K562 (cell line): Measurements from ENCODE around the gene SURF6. TPM values are rescaled to one million over a fixed set of nuclear protein-coding genes. Genes with fewer than 3 reads are reported as not detected.

Experiments
- ATAC-seq: fragments of 200-7000 bp; cut with Tn5 transposase; 3 replicates; pipeline ENCODE4 v1.9.1; 2020; ENCODE audit warnings: moderate library complexity
- BruUV-seq: library from RNA; stranded (reverse); fragments of 400-500 nt; replicated peaks from 2 replicates; lab custom pipeline; 2021; lab: Mats Ljungman, UMichigan
- CTCF ChIA-PET: fragments of 300-600 bp; formaldehyde crosslinking; extraction: SDS; loops from one replicate; lab custom pipeline; 2021; ENCODE audit warnings: low intra/inter-chr PET ratio; lab: Yijun Ruan, JAX
- POLR2A ChIA-PET: fragments of 300-600, 350-650 bp; sonication (Branson Sonifier 250); formaldehyde crosslinking; extraction: SDS; loops from one replicate; lab custom pipeline; 2021; ENCODE audit warnings: antibody characterized with exemption, inconsistent platforms; lab: Yijun Ruan, JAX
- DNase-seq, 4 experiments: peaks; one replicate each; pipeline versions ENCODE4 v3.0.0 to v3.0.0-alpha.2; 2011 to 2018; ENCODE audit warnings: low spot score in 3 of 4, mixed read lengths in 3 of 4; ENCODE audit errors: extremely low read depth in 1 of 4
- FAIRE-seq: peaks from 2 replicates; lab custom pipeline; 2011; peaks lifted over from hg19 to GRCh38; lab: Jason Lieb, UNC
- H2AFZ ChIP-seq: 2 replicates; pipeline ENCODE4 v1.6.0; 2011; ENCODE audit warnings: low read depth, low read length, control low read depth, inconsistent platforms
- H3K27ac ChIP-seq: fragments of 200-600 bp; 3 replicates; pipeline ENCODE4 v1.8.0; 2011; ENCODE audit warnings: low read depth, mild to moderate bottlenecking, control low read depth, inconsistent platforms, low read length, moderate library complexity, mixed read lengths; ENCODE audit errors: extremely low read depth
- H3K27me3 ChIP-seq, 2 experiments: fragments of 300-600 bp in 1 of 2; 2 replicates in 1 of 2; 3 replicates in 1 of 2; pipeline versions ENCODE4 v1.6.0 to v1.8.0; 2011; ENCODE audit warnings: inconsistent platforms in 2 of 2, low read length in 2 of 2, mild to moderate bottlenecking in 1 of 2, mixed read lengths in 1 of 2, moderate library complexity in 1 of 2; ENCODE audit not compliant: control insufficient read depth in 2 of 2, insufficient read depth in 2 of 2
- H3K36me3 ChIP-seq: fragments of 300-600 bp; 3 replicates; pipeline ENCODE4 v1.8.0; 2011; ENCODE audit warnings: mild to moderate bottlenecking, low read length, inconsistent platforms; ENCODE audit not compliant: control insufficient read depth, insufficient read depth
- H3K4me1 ChIP-seq, 2 experiments: fragments of 200-600 bp in 1 of 2; replicated peaks in 1 of 2; 2 replicates in 1 of 2; 3 replicates in 1 of 2; pipeline versions ENCODE4 v1.5.1 to v1.8.0; 2011; ENCODE audit warnings: inconsistent platforms in 2 of 2, low read length in 2 of 2, mild to moderate bottlenecking in 1 of 2, mixed read lengths in 1 of 2, moderate library complexity in 1 of 2; ENCODE audit not compliant: control insufficient read depth in 2 of 2, insufficient read depth in 2 of 2
- H3K4me2 ChIP-seq: 2 replicates; pipeline ENCODE4 v1.6.1; 2011; ENCODE audit warnings: low read length, control low read depth, inconsistent platforms, mixed read lengths; ENCODE audit not compliant: insufficient read depth
- H3K4me3 ChIP-seq: fragments of 200-600 bp; sonication (generic), shearing (Covaris generic); 2 replicates; pipeline ENCODE4 v1.5.1; 2016; ENCODE audit warnings: control low read depth, inconsistent platforms
- H3K79me2 ChIP-seq: fragments of 200-600 bp; 3 replicates; pipeline ENCODE4 v1.8.0; 2011; ENCODE audit warnings: low read length, inconsistent platforms; ENCODE audit not compliant: control insufficient read depth, insufficient read depth
- H3K9ac ChIP-seq, 2 experiments: 2 replicates each; pipeline versions ENCODE4 v1.6.0 to v1.6.1; 2011; ENCODE audit warnings: low read depth in 2 of 2, low read length in 2 of 2, control low read depth in 1 of 2, inconsistent platforms in 1 of 2, mild to moderate bottlenecking in 1 of 2, mixed read lengths in 1 of 2; ENCODE audit not compliant: insufficient read depth in 1 of 2
- H3K9me1 ChIP-seq: one replicate; pipeline ENCODE4 v1.6.0; 2011; ENCODE audit warnings: inconsistent platforms, mild to moderate bottlenecking, low read length, moderate library complexity; ENCODE audit not compliant: control insufficient read depth, insufficient read depth
- H3K9me3 ChIP-seq: replicated peaks from 2 replicates; pipeline ENCODE4 v1.5.1; 2011; ENCODE audit warnings: low read depth, low read length, inconsistent platforms; ENCODE audit not compliant: control insufficient read depth, insufficient read depth
- H4K20me1 ChIP-seq: replicated peaks from 2 replicates; pipeline ENCODE4 v1.6.1; 2011; ENCODE audit warnings: low read length, inconsistent platforms, mixed read lengths; ENCODE audit not compliant: control insufficient read depth, insufficient read depth
- CHAMP1 ChIP-seq: fragments of 450-650 bp; IDR thresholded peaks from 2 replicates; pipeline ENCODE4 v1.6.1; 2016; ENCODE audit warnings: mild to moderate bottlenecking
- CREB1 ChIP-seq, 2 experiments: sonication (generic) in 1 of 2; formaldehyde crosslinking in 1 of 2; IDR thresholded peaks; 2 replicates each; pipeline versions ENCODE4 v1.6.1 to v1.8.0; 2012 to 2022; ENCODE audit warnings: inconsistent platforms in 1 of 2, mild to moderate bottlenecking in 1 of 2, missing genetic modification reagents in 1 of 2, moderate library complexity in 1 of 2
- GTF2E2 ChIP-seq: fragments of 200-800 bp; sonication (Bioruptor generic); IDR thresholded peaks from 2 replicates; pipeline ENCODE4 v1.6.1; 2016; ENCODE audit warnings: missing genetic modification characterization, missing compliant biosample characterization
- KHSRP ChIP-seq: fragments of 450-650 bp; IDR thresholded peaks from 2 replicates; pipeline ENCODE4 v1.6.1; 2017
- KLF13 ChIP-seq: fragments of 450-650 bp; IDR thresholded peaks from 2 replicates; pipeline ENCODE4 v1.6.1; 2016; ENCODE audit warnings: missing genetic modification characterization, low read depth, mild to moderate bottlenecking, missing compliant biosample characterization, moderate library complexity, borderline replicate concordance
- MEIS2 ChIP-seq: fragments of 450-650 bp; IDR thresholded peaks from 2 replicates; pipeline ENCODE4 v1.6.1; 2014; ENCODE audit warnings: mild to moderate bottlenecking; ENCODE audit not compliant: partially characterized antibody
- NFIC ChIP-seq: fragments of 450-650 bp; IDR thresholded peaks from 2 replicates; pipeline ENCODE4 v1.6.1; 2017; ENCODE audit warnings: mild to moderate bottlenecking, inconsistent platforms
- NR4A1 ChIP-seq, 2 experiments: fragments of 250-450 bp in 1 of 2; fragments of 450-650 bp in 1 of 2; sonication (Bioruptor Pico) in 1 of 2; IDR thresholded peaks; 2 replicates each; pipeline versions ENCODE4 v1.4.0 to v1.6.1; 2016 to 2020; ENCODE audit warnings: mild to moderate bottlenecking in 2 of 2, missing compliant biosample characterization in 1 of 2, missing genetic modification characterization in 1 of 2, moderate library complexity in 1 of 2
- RBM34 ChIP-seq: fragments of 200-400 bp; formaldehyde crosslinking; IDR thresholded peaks from 2 replicates; pipeline ENCODE4 v1.6.1; 2018; ENCODE audit warnings: low read length, borderline replicate concordance; ENCODE audit not compliant: insufficient read depth
- STAG1 ChIP-seq: sonication (generic); formaldehyde crosslinking; IDR thresholded peaks from 2 replicates; pipeline ENCODE4 v1.5.0; 2020; ENCODE audit warnings: missing genetic modification reagents, borderline replicate concordance
- THRA ChIP-seq: fragments of 450-650 bp; IDR thresholded peaks from 2 replicates; pipeline ENCODE4 v1.6.1; 2017; ENCODE audit warnings: mild to moderate bottlenecking, moderate library complexity
- ZNF280A ChIP-seq: fragments of 450-650 bp; IDR thresholded peaks from 2 replicates; pipeline ENCODE4 v1.6.1; 2018; ENCODE audit warnings: mild to moderate bottlenecking, low read depth; ENCODE audit not compliant: partially characterized antibody
- ZNF431 ChIP-seq: sonication (generic); formaldehyde crosslinking; IDR thresholded peaks from 2 replicates; pipeline ENCODE4 v1.8.0; 2022; ENCODE audit warnings: mild to moderate bottlenecking, missing genetic modification reagents
- WGBS: fragments of 100-300 bp; shearing (Covaris generic); methylation state at CpG from one replicate; pipeline ENCODE4 v1.1.6; 2016; ENCODE audit warnings: low coverage, mixed read lengths; ENCODE audit not compliant: insufficient coverage; ENCODE audit errors: missing lambda C conversion rate; 5-methylcytosine and 5-hydroxymethylcytosine counted together
- in situ Hi-C: fragments of 300-500 bp; cut with MboI; formaldehyde crosslinking; loops from 4 replicates; pipeline ENCODE4 v1.15.0; 2018; ENCODE audit warnings: inconsistent platforms, mixed read lengths
- intact Hi-C: fragments of 100-400 bp; cut with micrococcal nuclease; formaldehyde crosslinking; loops from 2 replicates; pipeline ENCODE4 v1.14.2; 2022
- polyA plus RNA-seq, 8 experiments: library from polyadenylated mRNA; depleted of rRNA in 4 of 8; stranded (reverse) in 5 of 8; unstranded in 3 of 8; fragments of >200 nt; fragmentation: Nextera tagmentation in 2 of 8; fragmentation: Illumina TruSeq in 1 of 8; extraction: Ambion mirVana in 2 of 8; extraction: Trizol in 1 of 8; gene quantifications; 2 replicates each; pipeline versions ENCODE4 v1.2.1 to v1.2.3, GENCODE V29; 2011 to 2014; ENCODE audit warnings: inconsistent platforms in 1 of 8, missing spikeins in 1 of 8
- total RNA-seq, 7 experiments: library from RNA; depleted of rRNA in 6 of 7; stranded (reverse); fragments of >200 nt in 6 of 7; fragmentation: Illumina TruSeq in 2 of 7; extraction: Trizol in 2 of 7; gene quantifications; 2 replicates each; pipeline versions ENCODE4 v1.2.1 to v1.2.3, GENCODE V29; 2011 to 2021; ENCODE audit warnings: low replicate concordance in 1 of 7

Gene SURF6
- total and polyA plus RNA-seq, 9 of the 15 experiments (the other 6 are each of a cell fraction or from before 2014, with no cell fraction given): 1.4 to 68.3 (median 14.7) TPM

GRCh38 chr9:133375724-133376654 lies 40.0 kb upstream of the SURF6 start, which contains the start of the genes STKLD1 and SURF4:
STKLD1 (plus strand) TSS chr9:133376366; CDS start chr9:133376474, 108 bp downstream.
SURF4 (minus strand) TSS chr9:133376060; CDS start chr9:133375969, 91 bp downstream.
- peak within 1 kb of the TSS; percentile 88 for H3K4me2 ChIP-seq
- under 1% methylated on average over 61 of the region's 120 CpGs for WGBS
- H4K20me1 ChIP-seq: peaks cover 27% of the 10 kb centered on the region
- H3K9me1 ChIP-seq: peaks cover 13% of the 10 kb centered on the region
- ATAC-seq (peak; percentile 91), DNase-seq (peak; percentile 97 to 99 (median 98)), FAIRE-seq (peak; percentile 65)
- intact Hi-C loops: no loop called here
- in situ Hi-C loops: no loop called here
- ChIA-PET CTCF (interaction anchor here (0.9 kb wide), 1 partner anchor 19 kb away, joined by 4 read pairs; the partner anchor contains the start of gene SURF2), POLR2A (interaction anchor here (0.5 to 8.5 kb wide), 19 partner anchors 8 to 625 kb away, joined by 3 to 109 read pairs (median 4); partner anchors contain the start of genes MED22, RPL7A, SURF1 and SURF2)
- H3K36me3 ChIP-seq: peaks cover 31% of the 10 kb centered on the region
- no TSS peak for BruUV-seq
- H3K9ac ChIP-seq: peak within 1 kb of the TSS; percentile 97 to 99
- peaks cover 39 to 50% of the 10 kb centered on the region in 2 experiments; a peak in 4 of 5 replicates for H3K4me1 ChIP-seq
- peak within 1 kb of the TSS; percentile 92 for H2AFZ ChIP-seq
- H3K27ac ChIP-seq: peak within 1 kb of the TSS; percentile 97
- H3K9me3 ChIP-seq: no peaks in the 10 kb centered on the region
- H3K4me3 ChIP-seq: peak within 1 kb of the TSS; percentile 87
- peaks cover 57% of the 10 kb centered on the region for H3K79me2 ChIP-seq
- no peaks in the 10 kb centered on the region for H3K27me3 ChIP-seq
- no peak for TF ChIP-seq MEIS2
- TF ChIP-seq KHSRP: no peak
- TF ChIP-seq CHAMP1: no peak
- TF ChIP-seq NFIC: peak; percentile 6; the same call in 1 of the 2 replicates
- peak; percentile 88 for TF ChIP-seq ZNF431
- no peak for TF ChIP-seq ZNF280A
- peak; percentile 81; the same call in 1 of the 2 replicates for TF ChIP-seq KLF13 (tag)
- TF ChIP-seq RBM34: no peak
- peak; percentile 54 for TF ChIP-seq CREB1 (IDR thresholded peaks at IDR 0.05)
- peak; percentile 63; the same call in 1 of the 2 replicates for TF ChIP-seq CREB1 (CRISPR knock-in tag; IDR thresholded peaks at IDR 0.05)
- TF ChIP-seq STAG1 (CRISPR knock-in tag): peak; percentile 46; the same call in 1 of the 2 replicates
- TF ChIP-seq GTF2E2 (tag): no peak
- TF ChIP-seq NR4A1 (CRISPR knock-in tag; IDR thresholded peaks at IDR 0.05): no peak
- TF ChIP-seq NR4A1 (tag; IDR thresholded peaks at IDR 0.05): no peak
- no peak for TF ChIP-seq THRA
